Measurements from ENCODE around the gene AHRR. TPM values are rescaled to one million over a fixed set of nuclear protein-coding genes. Genes with fewer than 3 reads are reported as not detected.
"Not testable (repeated sequence)": the region's sequence is repeated elsewhere in the genome, so short reads cannot be mapped to it uniquely, and the experiment has no call there.

Gene AHRR
- total RNA-seq, 1 donor, result 54.6 TPM

DNA sequence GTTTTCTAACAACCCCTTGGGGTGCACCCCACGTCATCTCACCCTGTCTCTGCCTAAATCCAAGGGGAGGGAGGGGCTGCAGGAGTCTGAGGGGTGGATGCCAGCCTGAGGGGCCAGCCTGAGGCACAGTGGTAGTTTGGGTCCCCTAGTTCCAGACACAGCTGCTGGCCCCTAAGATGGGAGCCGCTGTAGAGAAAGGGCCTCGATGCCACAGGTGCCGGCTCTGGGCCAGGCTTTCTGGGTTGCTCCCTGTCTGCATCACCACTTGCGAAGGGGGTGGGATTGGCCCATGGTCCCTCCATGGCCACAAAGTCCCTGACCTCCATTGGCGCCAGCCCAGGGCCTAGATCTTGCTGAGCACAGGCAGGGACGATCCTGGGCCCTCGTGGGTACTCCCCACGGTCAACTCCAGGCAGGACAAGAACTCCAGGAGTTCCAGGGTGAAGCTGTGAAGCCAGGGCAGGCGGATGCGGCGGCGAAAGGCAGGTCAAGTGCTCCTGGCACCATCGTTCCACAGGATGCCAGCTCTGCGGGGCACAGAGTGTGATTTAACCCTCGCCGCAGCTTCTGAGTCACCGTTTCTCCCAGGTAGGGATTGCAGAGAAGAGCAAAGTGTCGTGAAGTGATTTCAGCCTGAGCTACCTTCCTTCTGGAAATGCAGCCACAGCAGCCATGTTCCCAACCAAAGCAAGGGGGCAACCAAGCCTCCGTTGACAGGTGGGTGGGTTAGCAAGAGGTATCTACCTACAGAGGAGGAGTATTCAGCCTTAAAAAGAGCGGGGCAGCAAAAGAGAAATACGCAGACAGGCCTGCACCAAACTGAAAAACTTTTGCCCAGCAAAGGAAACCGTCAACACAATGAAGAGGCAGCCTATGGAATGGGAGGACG is 79.9 kb downstream of the AHRR start:
- no peak overlapping the region for H3K4me3 ChIP-seq (ENCODE audit: insufficient read depth, low read length)
- H4K20me1 ChIP-seq (ENCODE audit: insufficient read depth, low read length), result no peaks in the 10 kb centered on the region
- peaks cover 33% of the 10 kb centered on the region for H3K79me2 ChIP-seq (ENCODE audit: insufficient read depth, low read length)
- no peaks in the 10 kb centered on the region for H3K27me3 ChIP-seq (ENCODE audit: insufficient read depth, low read length)
- TF ChIP-seq, protein P1, sequence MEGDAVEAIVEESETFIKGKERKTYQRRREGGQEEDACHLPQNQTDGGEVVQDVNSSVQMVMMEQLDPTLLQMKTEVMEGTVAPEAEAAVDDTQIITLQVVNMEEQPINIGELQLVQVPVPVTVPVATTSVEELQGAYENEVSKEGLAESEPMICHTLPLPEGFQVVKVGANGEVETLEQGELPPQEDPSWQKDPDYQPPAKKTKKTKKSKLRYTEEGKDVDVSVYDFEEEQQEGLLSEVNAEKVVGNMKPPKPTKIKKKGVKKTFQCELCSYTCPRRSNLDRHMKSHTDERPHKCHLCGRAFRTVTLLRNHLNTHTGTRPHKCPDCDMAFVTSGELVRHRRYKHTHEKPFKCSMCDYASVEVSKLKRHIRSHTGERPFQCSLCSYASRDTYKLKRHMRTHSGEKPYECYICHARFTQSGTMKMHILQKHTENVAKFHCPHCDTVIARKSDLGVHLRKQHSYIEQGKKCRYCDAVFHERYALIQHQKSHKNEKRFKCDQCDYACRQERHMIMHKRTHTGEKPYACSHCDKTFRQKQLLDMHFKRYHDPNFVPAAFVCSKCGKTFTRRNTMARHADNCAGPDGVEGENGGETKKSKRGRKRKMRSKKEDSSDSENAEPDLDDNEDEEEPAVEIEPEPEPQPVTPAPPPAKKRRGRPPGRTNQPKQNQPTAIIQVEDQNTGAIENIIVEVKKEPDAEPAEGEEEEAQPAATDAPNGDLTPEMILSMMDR (IDR thresholded peaks at IDR 0.05; ENCODE audit: extremely low read depth, low read depth, low read length), result no peak
- H3K4me1 ChIP-seq (ENCODE audit: insufficient read depth, low read length), result peaks cover 30% of the 10 kb centered on the region
- H3K9me3 ChIP-seq (ENCODE audit: low read depth, low read length), result no peaks in the 10 kb centered on the region
- H2AFZ ChIP-seq (ENCODE audit: low read length), result no peak overlapping the region
- no peak for DNase-seq (ENCODE audit: insufficient read length, low spot score, missing footprints)
- H3K27ac ChIP-seq (ENCODE audit: low read depth, low read length), result peak overlapping the region; percentile 100
- peaks cover 44% of the 10 kb centered on the region for H3K36me3 ChIP-seq (ENCODE audit: insufficient read depth, low read length)
- H3K4me2 ChIP-seq (ENCODE audit: insufficient read depth, low read length), result no peak overlapping the region

DNA sequence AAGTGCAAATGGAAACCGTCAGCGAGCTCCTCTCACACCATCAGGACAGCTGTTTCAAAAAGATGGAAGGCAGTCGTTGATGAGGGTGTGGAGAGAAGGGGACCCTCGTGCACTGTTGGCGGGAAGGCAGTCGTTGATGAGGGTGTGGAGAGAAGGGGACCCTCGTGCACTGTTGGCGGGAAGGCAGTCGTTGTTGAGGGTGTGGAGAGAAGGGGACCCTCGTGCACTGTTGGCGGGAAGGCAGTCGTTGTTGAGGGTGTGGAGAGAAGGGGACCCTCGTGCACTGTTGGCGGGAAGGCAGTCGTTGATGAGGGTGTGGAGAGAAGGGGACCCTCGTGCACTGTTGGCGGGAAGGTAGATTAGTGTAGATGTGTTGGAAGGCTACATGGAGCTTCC is 80.7 kb downstream of the AHRR start:
- not testable (repeated sequence) for H2AFZ ChIP-seq (ENCODE audit: low read length); H3K27me3 ChIP-seq (ENCODE audit: insufficient read depth, low read length); DNase-seq (ENCODE audit: insufficient read length, low spot score, missing footprints); H3K4me2 ChIP-seq (ENCODE audit: insufficient read depth, low read length); H3K4me3 ChIP-seq (ENCODE audit: insufficient read depth, low read length); H4K20me1 ChIP-seq (ENCODE audit: insufficient read depth, low read length); H3K9me3 ChIP-seq (ENCODE audit: low read depth, low read length)
- Histone ChIP-seq H3K36me3 (ENCODE audit: insufficient read depth, low read length) (peaks cover 47% of the 10 kb centered on the region), H3K79me2 (ENCODE audit: insufficient read depth, low read length) (peaks cover 37% of the 10 kb centered on the region), H3K4me1 (ENCODE audit: insufficient read depth, low read length) (peaks cover 32% of the 10 kb centered on the region), H3K27ac (ENCODE audit: low read depth, low read length) (peak overlapping the region; percentile 100)

DNA sequence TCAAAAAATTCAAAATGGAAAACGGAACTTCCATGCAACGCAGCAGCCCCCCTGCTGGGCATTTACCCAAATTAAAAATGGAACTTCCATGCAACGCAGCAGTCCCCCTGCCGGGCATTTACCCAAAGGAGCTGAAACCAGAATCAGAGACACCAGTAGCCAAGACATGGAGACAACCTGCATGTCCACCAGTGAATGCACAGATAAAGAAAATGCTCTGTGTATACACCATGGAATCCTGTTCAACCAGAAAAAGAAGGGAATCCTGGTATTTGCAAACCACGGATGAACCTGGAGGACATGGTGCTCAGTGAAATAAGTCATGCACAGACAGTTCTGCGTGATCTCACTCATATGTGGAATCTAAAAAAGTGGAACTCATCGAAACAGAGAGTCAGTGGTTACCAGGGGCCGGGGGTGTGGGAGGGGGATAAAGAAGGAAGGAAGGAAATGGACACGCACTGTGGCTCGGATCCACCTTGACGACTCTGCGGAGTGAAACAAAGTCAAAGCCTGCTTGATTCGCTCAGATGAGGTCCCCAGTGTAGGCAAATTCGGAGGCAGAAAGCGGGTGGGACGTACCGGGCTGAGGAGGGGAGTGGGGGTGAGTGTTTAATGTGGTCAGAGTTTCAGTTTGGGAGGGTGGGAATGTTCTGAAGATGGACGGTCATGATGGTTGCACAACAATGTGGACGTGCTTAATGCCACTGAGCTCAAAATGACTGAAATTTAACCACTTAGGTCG is 81.3 kb downstream of the AHRR start:
- DNase-seq (ENCODE audit: insufficient read length, low spot score, missing footprints), result no peak

DNA sequence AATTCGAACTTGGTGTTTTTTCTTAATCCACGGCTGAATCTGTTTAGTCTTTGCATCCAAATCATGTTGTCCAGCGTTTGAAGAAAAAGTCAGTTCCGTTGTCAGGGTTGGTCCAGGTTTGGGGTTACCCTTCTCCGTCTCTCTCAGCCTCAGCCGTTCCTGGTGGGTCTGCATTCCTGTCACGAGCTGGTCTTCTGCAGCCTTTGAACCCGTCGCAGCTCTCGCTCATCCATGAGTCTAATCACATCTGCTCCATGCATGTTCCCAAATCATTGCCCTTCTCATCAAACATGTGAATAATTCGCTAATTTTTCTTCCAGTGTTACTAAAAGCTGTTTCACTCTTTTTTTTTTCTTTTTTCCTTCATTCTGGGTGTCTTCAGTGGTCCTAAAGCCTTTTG is 82.5 kb downstream of the AHRR start:
- H2AFZ ChIP-seq (ENCODE audit: low read length), result no peak overlapping the region
- TF ChIP-seq, protein P1 (IDR thresholded peaks at IDR 0.05; ENCODE audit: extremely low read depth, low read depth, low read length), result no peak
- H3K27ac ChIP-seq (ENCODE audit: low read depth, low read length), result no peak overlapping the region
- H3K9me3 ChIP-seq (ENCODE audit: low read depth, low read length), result no peaks in the 10 kb centered on the region
- no peaks in the 10 kb centered on the region for H3K27me3 ChIP-seq (ENCODE audit: insufficient read depth, low read length)
- peaks cover 39% of the 10 kb centered on the region for H3K36me3 ChIP-seq (ENCODE audit: insufficient read depth, low read length)
- peaks cover 25% of the 10 kb centered on the region for H3K4me1 ChIP-seq (ENCODE audit: insufficient read depth, low read length)
- no peak overlapping the region for H3K4me2 ChIP-seq (ENCODE audit: insufficient read depth, low read length)
- H3K4me3 ChIP-seq (ENCODE audit: insufficient read depth, low read length), result no peak overlapping the region
- H3K79me2 ChIP-seq (ENCODE audit: insufficient read depth, low read length), result peaks cover 38% of the 10 kb centered on the region
- H4K20me1 ChIP-seq (ENCODE audit: insufficient read depth, low read length), result no peaks in the 10 kb centered on the region
- DNase-seq (ENCODE audit: insufficient read length, low spot score, missing footprints), result no peak

More for the DNA sequence above, 81.3 kb downstream of the AHRR start:
- Histone ChIP-seq H3K36me3 (ENCODE audit: insufficient read depth, low read length) (peaks cover 47% of the 10 kb centered on the region), H3K79me2 (ENCODE audit: insufficient read depth, low read length) (peaks cover 38% of the 10 kb centered on the region), H3K9me3 (ENCODE audit: low read depth, low read length) (no peaks in the 10 kb centered on the region), H3K4me1 (ENCODE audit: insufficient read depth, low read length) (peaks cover 32% of the 10 kb centered on the region), H3K27ac (ENCODE audit: low read depth, low read length) (peak overlapping the region; percentile 7), H3K27me3 (ENCODE audit: insufficient read depth, low read length) (no peaks in the 10 kb centered on the region), H3K4me3 (ENCODE audit: insufficient read depth, low read length) (no peak overlapping the region), H2AFZ (ENCODE audit: low read length) (no peak overlapping the region), H3K4me2 (ENCODE audit: insufficient read depth, low read length) (no peak overlapping the region), H4K20me1 (ENCODE audit: insufficient read depth, low read length) (no peaks in the 10 kb centered on the region)
- TF ChIP-seq, protein P1 (IDR thresholded peaks at IDR 0.05; ENCODE audit: extremely low read depth, low read depth, low read length), result no peak

All from osteoblast (primary cell).